NOMO-1 treated with DMSO at 0.1 percent for 48 hours (cell line): Measurements from ENCODE around the gene DMTF1.
"Not testable (repeated sequence)": the region's sequence is repeated elsewhere in the genome, so short reads cannot be mapped to it uniquely, and the experiment has no call there.

Experiments
- DNase-seq: peaks from one replicate; lab custom pipeline; 2025; ENCODE audit not compliant: unreplicated experiment; lab: John Stamatoyannopoulos, UW

Gene DMTF1

GRCh38 chr7:87220026-87220733 is 67.9 kb downstream of the DMTF1 start:
- DNase-seq, result peak; percentile 90

GRCh38 chr7:87220734-87221215 is 68.5 kb downstream of the DMTF1 start:
- DNase-seq, result no peak

GRCh38 chr7:87223666-87224065 is 71.4 kb downstream of the DMTF1 start:
- DNase-seq, result no peak

GRCh38 chr7:87225696-87226095 is 73.4 kb downstream of the DMTF1 start:
- DNase-seq, result no peak

- no peak for DNase-seq
These were observed 74.2 kb downstream of the DMTF1 start for GRCh38 chr7:87226495-87226894.

- no peak for DNase-seq
These were observed 79.0 kb downstream of the DMTF1 start for GRCh38 chr7:87231258-87231657.

GRCh38 chr7:87231711-87232110 is 79.5 kb downstream of the DMTF1 start:
- no peak for DNase-seq

GRCh38 chr7:87234949-87235348 is 82.7 kb downstream of the DMTF1 start:
- no peak for DNase-seq

GRCh38 chr7:87238464-87239051 is 86.3 kb downstream of the DMTF1 start:
- DNase-seq, result not testable (repeated sequence)

GRCh38 chr7:87245671-87246070 is 93.4 kb downstream of the DMTF1 start:
- not testable (repeated sequence) for DNase-seq
